Measurements from ENCODE around the gene PSME4. TPM values are rescaled to one million over a fixed set of nuclear protein-coding genes. Genes with fewer than 3 reads are reported as not detected.

Gene PSME4
- polyA plus RNA-seq, 3 donors, result 2.1 to 17.7 (median 3.1) TPM

DNA sequence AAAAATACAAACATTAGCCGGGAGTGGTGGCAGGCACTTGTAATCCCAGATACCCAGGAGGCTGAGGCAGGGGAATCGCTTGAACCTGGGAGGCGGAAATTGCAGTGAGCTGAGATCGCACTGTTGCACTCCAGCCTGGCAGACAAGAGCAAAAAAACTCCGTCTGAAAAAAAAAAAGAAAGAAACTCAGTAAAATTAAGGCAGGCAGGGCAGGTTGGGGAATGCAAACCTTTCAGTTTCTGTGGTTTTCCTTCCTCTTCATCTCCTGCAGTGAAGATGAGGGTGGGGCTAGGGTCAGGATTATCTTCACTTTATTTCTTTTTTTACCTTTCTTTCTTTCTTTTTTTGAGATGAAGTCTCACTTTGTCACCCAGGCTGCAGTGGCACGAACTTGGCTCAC, 43.2 kb upstream of the PSME4 start:
- H3K27me3 Mint-ChIP-seq (ENCODE audit: low read depth in 3 of 3), result peaks cover 0 to 1% (median 0%) of the 10 kb centered on the region in 3 donors
- DNase-seq, result no peak
- Histone ChIP-seq H4K20me1 (ENCODE audit: insufficient read depth, low read length) (no peaks in the 10 kb centered on the region), H3K36me3 (replicated peaks in 1 of 2; ENCODE audit: control insufficient read depth in 1 of 2, insufficient read depth in 2 of 2, low read length in 2 of 2) (no peaks in the 10 kb centered on the region), H3K27ac (ENCODE audit: low read depth in 1 of 2, low read length in 2 of 2) (no peak overlapping the region), H3K79me2 (ENCODE audit: insufficient read depth, low read length) (no peaks in the 10 kb centered on the region), H2AFZ (ENCODE audit: insufficient read depth, low read depth, low read length, poor library complexity, severe bottlenecking) (no peak overlapping the region), H3K9ac (ENCODE audit: insufficient read depth, low read length, poor library complexity, severe bottlenecking) (no peak overlapping the region), H3K4me2 (replicated peaks; ENCODE audit: extremely low read depth, low read length, poor library complexity, severe bottlenecking) (no peak overlapping the region), H3K9me3 (replicated peaks in 1 of 2; ENCODE audit: control insufficient read depth in 1 of 2, insufficient read depth in 1 of 2, low read length in 2 of 2) (no peaks in the 10 kb centered on the region), H3K4me1 (ENCODE audit: control insufficient read depth in 1 of 2, insufficient read depth in 2 of 2, low read length in 2 of 2) (peaks cover 0 to 4% of the 10 kb centered on the region in 2 donors), H3K4me3 (replicated peaks in 1 of 3; ENCODE audit: low read depth in 2 of 3, low read length in 3 of 3) (no peak overlapping the region), H3K27me3 (ENCODE audit: control insufficient read depth in 2 of 2, insufficient read depth in 2 of 2, low read length in 2 of 2) (no peaks in the 10 kb centered on the region)
- H3K4me1 Mint-ChIP-seq, result peaks cover 9% of the 10 kb centered on the region
- H3K4me3 Mint-ChIP-seq, result no peak overlapping the region
- no peaks in the 10 kb centered on the region for H3K9me3 Mint-ChIP-seq
- intact Hi-C loops (cut with micrococcal nuclease), result no loop called here
- 40% methylated on average over 1 of the region's 6 CpGs for whole genome bisulfite sequencing (ENCODE audit: insufficient coverage)
- H3K27ac Mint-ChIP-seq, result peak overlapping the region in 2 of 7 donors; percentile 26 to 37
- TF ChIP-seq, protein P1, sequence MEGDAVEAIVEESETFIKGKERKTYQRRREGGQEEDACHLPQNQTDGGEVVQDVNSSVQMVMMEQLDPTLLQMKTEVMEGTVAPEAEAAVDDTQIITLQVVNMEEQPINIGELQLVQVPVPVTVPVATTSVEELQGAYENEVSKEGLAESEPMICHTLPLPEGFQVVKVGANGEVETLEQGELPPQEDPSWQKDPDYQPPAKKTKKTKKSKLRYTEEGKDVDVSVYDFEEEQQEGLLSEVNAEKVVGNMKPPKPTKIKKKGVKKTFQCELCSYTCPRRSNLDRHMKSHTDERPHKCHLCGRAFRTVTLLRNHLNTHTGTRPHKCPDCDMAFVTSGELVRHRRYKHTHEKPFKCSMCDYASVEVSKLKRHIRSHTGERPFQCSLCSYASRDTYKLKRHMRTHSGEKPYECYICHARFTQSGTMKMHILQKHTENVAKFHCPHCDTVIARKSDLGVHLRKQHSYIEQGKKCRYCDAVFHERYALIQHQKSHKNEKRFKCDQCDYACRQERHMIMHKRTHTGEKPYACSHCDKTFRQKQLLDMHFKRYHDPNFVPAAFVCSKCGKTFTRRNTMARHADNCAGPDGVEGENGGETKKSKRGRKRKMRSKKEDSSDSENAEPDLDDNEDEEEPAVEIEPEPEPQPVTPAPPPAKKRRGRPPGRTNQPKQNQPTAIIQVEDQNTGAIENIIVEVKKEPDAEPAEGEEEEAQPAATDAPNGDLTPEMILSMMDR (IDR thresholded peaks at IDR 0.05), result no peak
- H3K36me3 Mint-ChIP-seq, result peaks cover 0 to 4% of the 10 kb centered on the region in 2 donors

DNA sequence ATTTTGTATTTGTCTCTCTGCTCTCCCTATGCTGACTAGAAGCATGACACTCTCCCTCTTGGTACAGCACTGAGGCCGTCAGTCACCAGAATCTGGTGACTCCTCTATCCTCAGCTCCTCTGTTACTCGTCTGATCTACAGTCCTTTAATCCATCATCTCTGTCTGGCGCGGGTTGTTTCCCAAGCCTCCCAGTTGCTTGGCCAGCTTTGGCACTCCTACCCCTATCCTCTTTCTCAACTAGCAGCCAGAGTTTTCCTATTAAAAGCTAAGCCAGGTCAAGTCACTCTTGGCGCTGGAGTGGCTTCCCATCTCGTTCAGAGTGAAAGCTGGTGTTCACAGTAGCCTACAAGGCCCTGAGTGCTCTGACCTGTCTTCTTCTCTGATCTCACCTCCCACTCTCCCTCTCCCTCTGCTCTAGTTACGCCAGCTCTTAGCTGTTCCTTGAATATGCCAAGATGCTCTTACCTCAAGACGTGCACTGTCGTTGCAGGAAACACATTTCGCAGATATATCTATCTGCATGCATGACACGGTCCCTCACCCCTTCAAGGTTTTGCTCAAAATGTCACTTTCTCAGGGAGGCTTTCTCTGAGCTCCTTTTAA, 41.8 kb upstream of the PSME4 start:
- Histone ChIP-seq H3K27ac (ENCODE audit: low read depth in 1 of 2, low read length in 2 of 2) (no peak overlapping the region), H3K4me1 (ENCODE audit: control insufficient read depth in 1 of 2, insufficient read depth in 2 of 2, low read length in 2 of 2) (peaks cover 0 to 4% of the 10 kb centered on the region in 2 donors), H3K36me3 (replicated peaks in 1 of 2; ENCODE audit: control insufficient read depth in 1 of 2, insufficient read depth in 2 of 2, low read length in 2 of 2) (no peaks in the 10 kb centered on the region), H2AFZ (ENCODE audit: insufficient read depth, low read depth, low read length, poor library complexity, severe bottlenecking) (no peak overlapping the region), H3K27me3 (ENCODE audit: control insufficient read depth in 2 of 2, insufficient read depth in 2 of 2, low read length in 2 of 2) (no peaks in the 10 kb centered on the region), H4K20me1 (ENCODE audit: insufficient read depth, low read length) (no peaks in the 10 kb centered on the region), H3K79me2 (ENCODE audit: insufficient read depth, low read length) (no peaks in the 10 kb centered on the region), H3K9me3 (replicated peaks in 1 of 2; ENCODE audit: control insufficient read depth in 1 of 2, insufficient read depth in 1 of 2, low read length in 2 of 2) (no peaks in the 10 kb centered on the region), H3K9ac (ENCODE audit: insufficient read depth, low read length, poor library complexity, severe bottlenecking) (no peak overlapping the region), H3K4me3 (replicated peaks in 1 of 3; ENCODE audit: low read depth in 2 of 3, low read length in 3 of 3) (no peak overlapping the region), H3K4me2 (replicated peaks; ENCODE audit: extremely low read depth, low read length, poor library complexity, severe bottlenecking) (no peak overlapping the region)
- intact Hi-C loops (cut with micrococcal nuclease), result no loop called here
- Mint-ChIP-seq H3K4me1 (peaks cover 9% of the 10 kb centered on the region), H3K9me3 (peaks cover 0 to 2% (median 0%) of the 10 kb centered on the region in 7 donors), H3K4me3 (no peak overlapping the region), H3K27ac (no peak overlapping the region), H3K36me3 (peaks cover 0 to 4% of the 10 kb centered on the region in 2 donors), H3K27me3 (ENCODE audit: low read depth in 3 of 3) (peaks cover 0 to 1% (median 0%) of the 10 kb centered on the region in 3 donors)
- TF ChIP-seq, protein P1 (IDR thresholded peaks at IDR 0.05), result no peak
- DNase-seq, result no peak
- WGBS (ENCODE audit: insufficient coverage), result 92% methylated on average over 11 of the region's 11 CpGs
